ENCODE results near the gene PIK3AP1.

PIK3AP1 gene

DNA sequence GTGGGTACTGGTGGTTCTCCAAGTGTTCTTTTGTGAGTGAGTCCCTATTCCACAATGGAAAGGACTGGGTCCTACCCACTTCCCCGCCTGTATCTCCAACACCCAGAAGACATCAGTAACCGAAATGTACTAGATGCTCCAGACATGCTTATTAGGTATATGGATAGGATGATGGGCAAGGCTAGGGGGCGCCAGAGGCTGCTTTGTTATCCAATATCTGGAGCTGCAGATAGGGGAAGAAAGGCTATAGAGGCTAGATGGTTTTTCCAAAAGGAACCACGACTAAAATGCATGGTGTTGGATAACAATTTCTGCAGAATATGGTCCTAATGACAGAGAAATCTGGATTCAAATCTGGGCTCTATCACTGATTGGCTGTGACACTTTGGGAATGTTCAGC lies 77.3 kb downstream of the PIK3AP1 start:
- peak; percentile 43 to 65 (median 49) for DNase-seq (ENCODE audit: low read depth in 3 of 3)

DNA sequence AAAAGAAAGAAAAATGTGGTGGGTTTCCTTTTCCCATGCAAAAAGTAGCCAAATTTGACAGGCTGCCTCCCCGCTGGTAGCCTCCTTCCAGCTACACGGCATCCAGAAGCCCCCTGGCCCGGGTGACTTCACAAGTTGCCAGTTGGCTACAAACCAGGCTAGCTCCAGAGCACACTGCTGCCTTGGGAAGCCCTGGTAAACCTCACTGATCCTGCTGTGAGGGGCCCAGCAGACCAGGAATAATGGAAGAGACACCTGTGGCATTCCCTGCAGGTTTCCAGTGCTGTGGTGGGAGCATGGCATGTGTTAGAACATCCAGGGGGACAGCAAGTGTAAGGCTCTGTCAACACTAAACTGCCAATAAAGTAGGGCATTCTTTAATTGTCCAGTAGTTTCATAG lies 77.8 kb downstream of the PIK3AP1 start:
- DNase-seq (ENCODE audit: low read depth in 3 of 3) = no peak

DNA sequence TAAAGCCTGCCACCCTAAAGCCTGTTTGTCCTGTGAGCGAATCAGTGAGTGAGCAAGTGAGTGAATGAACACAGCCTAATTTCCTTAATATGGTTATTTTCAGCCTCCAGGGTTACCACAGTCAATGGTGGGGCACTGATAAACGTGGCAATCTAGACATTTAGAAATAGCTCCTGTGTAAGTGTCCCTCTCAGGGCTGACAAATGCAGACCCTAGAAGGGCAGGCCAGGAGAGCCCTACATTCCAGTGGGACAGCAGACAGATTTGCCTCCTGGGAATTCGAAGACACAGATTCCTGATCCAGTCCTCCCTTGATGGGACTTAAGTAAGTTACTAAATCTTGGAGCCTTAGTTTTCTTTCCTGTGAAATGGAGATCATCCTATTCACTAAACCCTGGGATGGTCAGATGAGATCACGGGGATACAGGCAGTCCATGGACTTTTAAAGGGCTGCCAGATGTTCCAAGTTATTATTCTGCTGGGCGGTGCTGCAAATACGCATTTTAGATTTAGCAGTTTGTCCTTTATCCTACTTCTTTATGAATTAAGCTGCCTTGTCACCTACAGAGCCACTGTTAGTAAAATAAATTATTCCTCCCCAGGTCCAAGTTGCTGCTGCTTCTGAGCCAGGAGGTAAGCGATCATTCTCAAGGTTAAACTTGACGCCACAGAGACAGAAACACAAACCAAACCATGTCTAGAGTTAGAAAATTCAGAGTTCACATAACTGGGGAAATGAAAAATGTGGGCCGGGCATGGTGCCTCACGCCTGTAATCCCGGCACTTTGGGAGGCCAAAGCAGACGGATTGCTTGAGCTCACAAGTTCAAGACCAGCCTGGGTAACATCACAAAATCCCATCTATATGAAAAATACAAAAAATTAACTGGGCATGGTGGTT lies 78.7 kb downstream of the PIK3AP1 start:
- no peak for DNase-seq (ENCODE audit: low read depth in 3 of 3)

DNA sequence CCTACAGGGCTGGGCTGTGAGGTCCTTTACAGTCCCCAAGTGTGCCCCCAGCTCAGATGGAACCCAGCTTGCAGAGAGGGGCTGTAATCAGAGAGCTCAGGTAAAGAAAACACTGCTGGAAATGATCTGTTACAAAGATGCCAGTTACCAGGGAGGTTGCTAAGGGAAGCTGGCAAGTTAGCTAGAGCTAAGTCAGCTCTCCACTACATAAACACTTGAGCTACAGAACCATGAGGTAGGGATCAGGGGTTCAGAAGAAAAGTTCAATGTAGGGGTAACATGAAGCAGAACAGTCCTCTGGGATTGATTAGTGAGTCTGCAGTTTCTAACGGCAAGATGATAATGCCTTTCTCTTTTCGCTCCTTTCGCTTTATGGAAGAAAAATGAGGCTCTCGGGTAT lies 80.4 kb downstream of the PIK3AP1 start:
- no peak for DNase-seq (ENCODE audit: low read depth in 3 of 3)

DNA sequence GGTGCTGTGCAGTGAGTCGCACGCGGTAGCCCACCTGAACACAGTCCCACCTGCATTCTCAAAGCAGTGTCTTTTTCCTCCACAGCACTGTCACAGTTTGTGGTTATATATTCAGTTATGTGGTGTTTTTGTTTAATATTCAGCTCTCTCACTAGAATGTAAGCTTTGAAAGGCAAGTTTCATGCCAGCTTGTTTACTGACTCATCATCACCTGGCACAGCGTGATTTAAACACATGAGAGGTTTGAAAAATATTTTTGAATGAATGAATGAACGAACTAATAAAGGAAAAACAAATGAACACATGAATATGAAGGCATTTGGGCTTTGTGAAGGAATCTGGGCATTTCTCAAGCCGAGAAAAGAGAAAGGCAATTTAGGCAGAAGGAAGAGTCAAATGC lies 81.6 kb downstream of the PIK3AP1 start:
- no peak for DNase-seq (ENCODE audit: low read depth in 3 of 3)

DNA sequence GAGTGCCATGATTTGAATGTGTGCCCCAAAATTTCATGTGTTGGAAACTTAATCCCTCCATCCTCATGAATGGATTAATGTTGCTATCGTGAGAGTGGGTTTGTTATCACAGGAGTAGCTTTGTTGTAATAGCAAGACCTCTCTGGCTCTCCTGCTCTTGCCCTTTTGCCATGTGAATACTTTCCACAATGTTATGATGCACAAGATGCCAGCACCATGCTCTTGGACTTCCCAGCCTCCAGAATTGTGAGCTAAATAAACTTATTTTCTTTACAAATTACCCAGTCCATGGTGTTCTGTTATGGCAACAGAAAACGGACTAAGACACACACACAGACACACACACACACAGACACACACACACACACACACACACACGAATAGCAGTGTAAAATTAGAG lies 82.2 kb downstream of the PIK3AP1 start:
- DNase-seq (ENCODE audit: low read depth in 3 of 3) = no peak

DNA sequence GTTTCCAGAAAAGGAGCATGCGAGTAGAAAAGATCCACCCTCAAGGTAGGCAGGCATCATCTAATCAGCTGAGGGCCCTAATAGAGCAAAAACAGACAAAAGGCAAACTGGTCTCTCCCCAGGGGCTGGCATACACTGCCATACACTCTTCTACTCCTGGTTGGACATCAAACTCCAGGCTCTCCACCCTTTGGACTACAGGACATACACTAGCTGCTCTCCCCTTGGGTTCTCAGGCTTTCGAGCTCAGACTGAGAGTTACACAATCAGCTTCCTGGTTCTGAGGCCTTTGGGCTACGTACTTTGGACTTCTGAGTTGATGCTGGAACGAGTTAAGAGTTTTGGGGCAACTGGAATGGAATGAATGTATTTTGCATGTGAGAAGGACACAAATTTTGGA lies 82.6 kb downstream of the PIK3AP1 start:
- no peak for DNase-seq (ENCODE audit: low read depth in 3 of 3)

DNA sequence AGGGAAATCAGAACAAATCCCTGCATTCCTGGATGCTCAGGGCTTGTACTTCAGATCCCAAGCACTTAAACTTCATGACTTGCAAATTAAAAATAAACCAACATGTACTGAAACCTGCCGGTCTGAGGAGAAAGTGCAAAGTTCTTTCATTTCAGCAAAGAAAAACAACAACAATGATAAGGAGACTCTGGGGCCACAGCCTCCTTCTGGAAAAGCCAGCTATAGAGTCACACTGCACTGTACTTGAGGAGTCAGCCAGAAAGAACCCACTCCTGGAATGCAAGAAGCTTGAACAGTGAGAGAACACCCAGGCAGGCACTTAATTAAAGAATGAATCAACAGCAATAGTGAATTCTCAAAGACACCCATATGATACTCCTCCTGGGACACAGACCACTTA lies 83.8 kb downstream of the PIK3AP1 start:
- no peak for DNase-seq (ENCODE audit: low read depth in 3 of 3)

DNA sequence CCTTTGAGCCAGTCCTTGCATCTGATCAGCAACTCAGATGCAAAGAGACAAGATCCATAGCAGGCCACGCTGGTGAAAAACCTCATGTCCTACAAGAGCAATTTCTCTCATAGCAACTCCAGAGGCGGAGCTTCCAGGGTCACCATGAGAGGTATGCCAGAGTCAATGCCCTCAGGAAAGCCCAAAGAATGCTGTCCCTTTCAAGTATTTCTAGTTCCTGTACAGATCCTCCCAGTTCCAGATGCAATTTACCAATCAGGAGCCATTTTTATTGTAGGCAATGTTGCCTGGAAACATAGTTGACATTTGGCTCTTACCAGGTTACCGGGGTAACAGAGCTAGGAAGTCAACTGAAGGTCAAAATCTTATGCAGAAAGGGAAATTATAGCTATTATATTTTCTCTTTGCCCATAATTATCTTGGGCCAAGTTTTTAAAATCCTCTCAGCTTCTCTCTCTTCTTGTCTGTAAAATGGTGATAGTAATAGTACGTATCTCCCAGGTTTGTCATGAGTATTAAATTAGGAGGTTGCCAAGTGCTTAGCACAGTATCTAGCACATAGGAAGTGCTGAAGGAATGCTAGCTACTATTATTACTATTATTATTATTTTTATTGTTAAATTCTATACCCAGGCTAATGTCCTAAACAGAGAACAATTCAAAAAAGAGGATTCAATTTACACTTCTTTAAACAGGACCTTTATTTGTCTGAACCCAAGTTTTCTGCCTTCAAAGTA lies 87.2 kb downstream of the PIK3AP1 start:
- DNase-seq (ENCODE audit: low read depth in 3 of 3) = no peak

DNA sequence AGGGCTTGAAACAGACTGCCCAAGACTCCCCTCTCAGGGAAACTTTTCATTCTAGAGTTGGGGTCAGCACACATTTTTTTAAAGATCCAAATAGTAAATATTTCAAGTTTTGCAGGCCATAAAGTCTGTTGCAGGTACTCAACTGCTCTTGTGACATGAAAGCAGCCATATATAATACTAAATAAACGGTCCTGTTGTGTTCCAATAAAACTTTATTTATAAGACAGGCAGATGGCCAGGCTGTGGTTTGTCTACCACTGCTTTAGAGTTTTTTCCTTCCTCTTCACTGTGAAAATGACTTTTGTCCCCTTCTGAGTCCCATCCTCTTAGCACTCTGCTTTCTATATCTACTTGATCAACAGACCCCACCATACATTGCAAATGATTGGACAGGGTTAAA lies 93.0 kb downstream of the PIK3AP1 start:
- DNase-seq (ENCODE audit: low read depth in 3 of 3) = no peak

DNA sequence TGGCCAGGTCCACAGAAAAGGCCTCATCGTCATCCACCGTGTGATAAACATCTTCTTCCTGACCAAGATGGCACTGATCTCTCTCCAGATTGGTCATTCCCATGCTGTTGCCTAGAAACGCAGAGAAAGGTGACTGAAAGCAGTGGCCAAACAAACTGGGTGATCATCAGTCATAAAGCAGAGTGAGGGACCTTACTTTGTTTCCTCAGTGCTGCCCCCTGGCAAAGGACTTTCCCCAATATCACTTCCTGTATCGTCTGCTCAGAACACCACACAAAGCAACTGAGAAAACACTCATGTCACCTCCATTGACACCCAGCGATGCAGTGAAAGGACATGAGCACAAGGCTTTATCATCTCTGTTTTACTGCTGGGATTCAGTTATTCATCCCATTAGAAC lies 93.5 kb downstream of the PIK3AP1 start:
- DNase-seq (ENCODE audit: low read depth in 3 of 3) = no peak

DNA sequence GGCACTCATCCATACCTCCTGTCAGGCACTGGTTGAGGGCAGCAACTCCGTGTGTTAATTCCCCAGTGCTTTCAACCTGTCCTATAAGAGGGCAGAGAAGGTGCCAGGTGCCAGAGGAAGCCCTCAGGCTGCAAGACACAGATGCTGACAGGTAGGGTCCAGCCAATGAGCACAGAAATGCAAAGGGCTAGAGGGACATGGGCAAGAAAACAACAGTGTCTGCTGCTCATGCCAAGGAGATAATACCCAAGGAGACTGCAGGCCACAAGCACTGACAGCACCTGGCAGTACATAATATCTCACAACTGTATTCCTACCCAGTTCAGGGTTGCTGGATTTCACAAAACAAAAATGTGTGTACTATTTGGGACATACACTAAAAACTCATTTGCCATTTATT lies 95.1 kb downstream of the PIK3AP1 start:
- no peak for DNase-seq (ENCODE audit: low read depth in 3 of 3)

DNA sequence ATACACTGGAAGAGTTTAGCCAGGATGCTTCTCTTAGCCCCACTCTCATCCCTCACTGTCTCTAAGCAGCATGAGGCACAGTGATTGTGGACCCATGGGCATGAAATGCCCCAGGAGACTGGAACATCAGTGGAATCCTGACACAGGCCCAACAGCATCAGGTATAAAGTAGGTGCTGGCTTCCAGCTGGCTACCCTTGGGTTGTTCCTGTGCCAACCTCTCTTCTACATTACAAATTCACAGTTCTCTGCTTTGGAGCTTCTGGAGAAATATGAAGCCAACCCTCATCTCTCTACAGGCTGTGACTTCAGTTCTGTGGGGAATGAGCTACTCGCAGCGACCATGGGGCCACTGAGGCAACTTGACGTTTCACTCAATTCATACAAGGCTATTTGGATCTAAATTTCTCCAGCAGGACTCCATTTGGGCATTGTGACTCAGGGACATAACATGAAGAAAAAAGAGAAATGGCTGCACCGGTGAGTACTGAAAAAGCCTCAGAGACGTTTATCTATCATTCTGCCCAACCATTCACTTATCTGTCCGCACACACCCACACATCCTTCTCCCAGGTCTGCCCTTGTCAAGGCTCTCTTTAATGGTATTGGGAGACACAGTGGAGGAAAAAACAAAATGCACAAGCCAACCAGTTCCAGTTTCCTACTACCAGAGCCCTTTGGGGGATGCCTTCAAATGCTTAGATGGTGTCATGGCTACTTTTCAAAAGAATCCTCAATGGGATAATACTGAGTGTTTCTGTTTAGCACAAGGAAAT lies 98.1 kb downstream of the PIK3AP1 start:
- DNase-seq (ENCODE audit: low read depth in 3 of 3) = no peak

DNA sequence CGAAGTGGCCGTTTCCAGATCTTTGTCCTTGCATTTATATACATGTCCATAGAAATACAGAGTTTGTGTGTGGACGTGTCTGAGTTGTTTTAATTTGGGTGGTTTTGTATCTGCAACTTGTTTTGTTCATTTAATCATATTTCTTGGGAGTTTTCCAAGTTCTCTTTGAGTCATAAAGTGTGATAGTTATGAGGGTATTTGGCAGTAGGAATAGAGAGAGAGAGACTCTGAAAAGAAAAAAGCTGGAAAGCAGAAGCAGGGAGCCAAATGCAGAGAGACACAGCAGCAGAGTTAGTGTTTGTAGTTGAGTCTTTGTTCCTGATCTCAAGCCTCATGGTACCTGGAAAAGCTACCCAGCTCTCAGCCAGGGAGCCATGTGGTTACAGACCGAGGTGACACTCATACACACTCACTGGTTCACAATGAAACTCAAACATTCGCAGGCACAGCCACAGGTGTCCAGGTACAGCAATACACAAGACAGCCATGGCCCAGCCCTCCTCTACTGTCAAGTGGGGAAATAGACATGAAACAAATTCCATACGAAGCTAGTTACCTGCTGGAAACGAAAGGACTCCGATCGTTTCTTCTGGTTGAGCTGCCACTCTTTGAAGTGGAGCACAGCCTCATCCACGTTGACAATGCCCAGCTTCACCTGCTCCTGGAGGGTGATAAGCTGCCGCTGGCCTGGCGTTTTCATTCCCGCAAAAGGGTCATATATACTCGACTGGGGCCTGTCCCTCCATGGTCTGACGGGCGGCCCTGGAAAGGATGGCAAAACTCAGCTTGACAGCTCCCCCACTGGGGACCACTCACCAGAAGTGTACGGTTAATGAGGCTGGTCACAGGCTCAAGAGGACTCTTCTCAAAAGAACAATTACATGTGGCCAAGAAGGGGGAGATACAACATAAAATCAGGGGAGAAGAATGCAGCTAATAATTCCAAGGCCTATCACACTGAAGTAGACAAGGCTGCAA lies 100.2 kb downstream of the PIK3AP1 start:
- DNase-seq (ENCODE audit: low read depth in 3 of 3) = no peak

DNA sequence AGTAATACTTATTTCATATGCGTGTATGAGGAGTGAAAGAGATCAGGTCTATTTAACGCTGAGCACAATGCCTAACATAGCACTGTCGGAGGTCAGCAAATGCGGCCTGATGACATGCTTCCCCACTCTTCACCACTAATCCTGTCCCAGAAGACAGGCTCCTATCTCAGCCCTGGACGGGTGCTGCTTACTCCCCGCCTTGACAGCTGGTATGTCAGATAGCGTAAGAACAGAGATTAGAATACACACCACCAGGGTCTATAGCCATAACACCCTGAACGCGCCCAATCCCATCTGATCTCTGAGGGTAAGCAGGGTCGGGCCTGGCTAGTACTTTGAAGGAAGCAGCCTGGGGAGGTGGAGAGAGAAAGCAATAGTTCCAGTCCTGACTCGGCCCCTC lies 101.2 kb downstream of the PIK3AP1 start:
- DNase-seq (ENCODE audit: low read depth in 3 of 3) = no peak

DNA sequence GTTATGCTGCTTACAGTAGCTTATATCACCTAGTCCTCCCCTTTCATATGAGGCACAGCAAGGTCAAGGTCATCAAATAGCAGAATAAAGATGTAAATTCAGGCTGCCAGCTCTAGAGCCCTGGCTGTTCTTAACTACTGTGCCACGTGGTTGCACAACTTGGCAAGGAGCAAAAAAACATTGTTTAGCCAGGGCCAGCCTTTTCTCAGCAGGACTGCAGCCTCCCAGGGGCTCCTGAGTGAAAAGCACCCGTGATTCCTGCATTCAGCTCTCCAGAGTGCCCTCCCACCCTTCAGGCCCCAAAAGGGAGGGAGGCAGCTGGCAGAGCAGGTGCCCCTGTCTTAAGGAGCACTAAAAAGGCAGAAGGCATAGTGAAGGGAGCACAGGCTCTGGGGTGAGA lies 101.7 kb downstream of the PIK3AP1 start:
- no peak for DNase-seq (ENCODE audit: low read depth in 3 of 3)

DNA sequence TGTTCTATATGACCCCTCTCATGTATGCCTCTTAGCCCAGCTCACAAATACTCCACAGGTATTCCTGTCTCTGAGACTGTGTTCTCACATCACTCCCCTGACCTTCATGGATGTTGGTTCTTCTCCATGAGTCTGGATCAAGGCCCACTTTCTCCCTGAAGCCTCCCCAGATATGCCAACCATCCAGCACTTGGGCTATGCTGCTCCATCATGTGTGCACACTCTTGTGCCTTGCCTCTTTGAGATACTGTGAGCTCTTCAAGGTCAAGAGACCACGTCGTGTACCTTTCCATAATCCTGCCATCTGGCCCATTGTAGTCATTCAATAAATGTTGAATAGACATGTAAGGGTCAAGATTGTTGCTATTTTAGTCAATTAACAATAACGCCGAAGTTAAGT lies 103.4 kb downstream of the PIK3AP1 start:
- DNase-seq (ENCODE audit: low read depth in 3 of 3) = no peak

DNA sequence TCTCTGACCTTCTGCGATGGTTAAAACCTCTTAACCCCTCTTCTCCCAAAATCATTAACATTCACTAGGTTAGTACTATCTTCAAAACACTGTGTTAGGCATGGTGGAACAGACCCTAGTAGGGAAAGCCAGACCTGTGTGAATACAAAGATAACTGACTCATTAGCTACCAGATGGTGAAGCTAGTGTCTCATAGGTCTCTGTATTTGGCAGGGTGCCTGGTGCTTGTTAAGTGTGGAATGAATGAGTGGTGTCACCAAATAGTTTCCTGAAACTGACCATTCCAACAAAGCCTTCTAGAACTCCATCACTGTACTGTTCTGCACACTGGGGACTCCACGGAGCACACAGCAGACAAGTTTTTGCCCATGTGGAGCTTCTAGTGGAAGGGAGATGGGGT lies 105.8 kb downstream of the PIK3AP1 start:
- DNase-seq (ENCODE audit: low read depth in 3 of 3) = no peak

DNA sequence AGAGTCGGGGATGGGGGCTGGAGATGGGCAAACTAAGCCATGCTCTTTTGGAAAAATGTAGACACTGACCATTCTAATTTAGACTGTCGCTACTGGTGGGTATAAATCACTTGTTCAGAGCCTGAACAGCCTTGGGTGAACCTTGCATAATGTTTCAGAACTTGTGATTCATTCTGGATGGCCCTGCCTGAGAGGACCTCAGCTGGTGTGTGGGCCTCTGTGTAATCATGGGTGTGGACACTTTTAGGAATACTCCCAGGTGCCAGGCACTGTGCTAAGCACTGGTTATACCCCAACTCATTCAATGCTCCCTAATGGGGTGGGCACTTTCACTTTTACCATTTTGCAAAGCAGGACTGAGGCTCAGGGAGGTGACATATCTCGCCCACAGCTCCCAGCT lies 106.7 kb downstream of the PIK3AP1 start:
- no peak for DNase-seq (ENCODE audit: low read depth in 3 of 3)

DNA sequence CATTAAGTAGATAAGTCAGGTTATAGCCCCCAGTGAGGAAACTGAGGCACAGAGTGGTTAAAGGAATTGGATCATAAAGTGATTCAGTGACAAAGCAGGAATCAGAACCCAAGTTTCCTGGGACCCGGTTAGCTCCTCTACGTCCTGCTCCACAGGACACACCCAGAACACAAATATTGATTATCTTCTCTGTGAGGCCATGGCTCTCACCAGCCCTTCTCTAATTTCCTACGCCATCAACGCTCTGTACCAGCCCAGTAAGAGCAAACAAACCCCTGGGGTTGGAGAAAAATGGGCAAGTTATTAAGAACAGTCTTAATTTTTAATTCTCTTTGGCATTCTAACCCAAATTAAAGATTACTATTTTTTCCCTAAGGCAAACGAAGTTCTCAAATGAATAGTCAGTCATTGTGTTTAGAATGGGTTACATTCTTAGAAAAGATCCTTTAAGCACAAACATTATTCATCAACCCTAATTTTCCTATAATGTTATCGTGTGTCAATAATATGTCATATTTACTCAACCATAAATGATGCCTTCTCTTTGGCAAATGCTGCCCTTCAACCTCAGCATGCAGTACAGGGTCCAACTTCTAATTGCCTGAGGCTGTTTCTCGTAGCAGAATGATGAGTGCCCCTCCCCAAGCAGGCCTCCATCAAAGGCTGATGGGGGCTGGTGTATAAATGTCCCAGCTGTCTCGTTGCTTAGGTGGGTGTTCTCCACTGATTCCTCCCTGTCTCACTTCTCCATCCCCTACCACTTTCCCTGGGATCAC lies 108.1 kb downstream of the PIK3AP1 start:
- no peak for DNase-seq (ENCODE audit: low read depth in 3 of 3)

DNA sequence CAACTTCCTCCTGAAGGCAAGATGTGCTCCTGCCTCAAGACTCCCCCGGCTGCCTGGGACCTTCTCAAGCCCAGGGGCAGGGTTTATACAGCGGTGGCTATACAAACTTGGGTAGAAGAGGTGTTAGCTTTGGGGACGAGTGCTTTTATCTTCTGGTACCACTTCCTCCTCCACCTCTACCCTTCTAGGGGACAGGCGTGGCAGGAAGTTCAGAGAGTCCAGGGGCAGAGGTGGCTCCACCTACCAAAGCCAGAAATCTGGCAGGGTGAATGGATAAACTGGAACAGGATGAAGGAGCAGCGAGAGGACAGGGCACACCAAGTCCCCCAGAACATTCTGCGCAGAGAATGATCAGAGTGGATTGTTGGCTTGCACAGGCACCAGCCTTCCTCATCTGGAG lies 109.5 kb downstream of the PIK3AP1 start:
- no peak for DNase-seq (ENCODE audit: low read depth in 3 of 3)
